Liver (tissue), 3 donors: ENCODE data around the gene UBASH3B.

Experiments
- ATF3 ChIP-seq: IDR thresholded peaks from 2 replicates; pipeline ENCODE4 v1.6.1; 2016; ENCODE audit warnings: antibody characterized with exemption
- CTCF ChIP-seq: fragments of 150-350 bp; IDR thresholded peaks from 2 replicates; pipeline ENCODE4 v1.5.1; 2017; ENCODE audit warnings: improper control_type of control experiment, low read depth, low read length; ENCODE audit not compliant: missing input control
- EGR1 ChIP-seq, 2 donors: IDR thresholded peaks; 2 replicates each; pipeline ENCODE4 v1.6.1; 2016 to 2018; ENCODE audit warnings: antibody characterized with exemption in 2 of 2, low read depth in 2 of 2
- FOXA1 ChIP-seq: IDR thresholded peaks from 2 replicates; pipeline ENCODE4 v1.6.1; 2016; ENCODE audit warnings: antibody characterized with exemption
- FOXA2 ChIP-seq: IDR thresholded peaks from 2 replicates; pipeline ENCODE4 v1.6.1; 2016; ENCODE audit warnings: antibody characterized with exemption
- GABPA ChIP-seq, 2 donors: IDR thresholded peaks in 1 of 2; conservative IDR thresholded peaks in 1 of 2; 2 replicates each; pipeline ENCODE4 v1.6.1; 2016; ENCODE audit warnings: antibody characterized with exemption in 2 of 2, mild to moderate bottlenecking in 1 of 2, moderate library complexity in 1 of 2
- JUND ChIP-seq, 2 donors: IDR thresholded peaks; 2 replicates each; pipeline ENCODE4 v1.6.1; 2016; ENCODE audit warnings: antibody characterized with exemption in 2 of 2
- MAX ChIP-seq: IDR thresholded peaks from 2 replicates; pipeline ENCODE4 v1.6.1; 2016; ENCODE audit warnings: antibody characterized with exemption
- RAD21 ChIP-seq, 2 donors: IDR thresholded peaks; 2 replicates each; pipeline ENCODE4 v1.6.1; 2016; ENCODE audit warnings: antibody characterized with exemption in 2 of 2, mild to moderate bottlenecking in 2 of 2
- REST ChIP-seq: IDR thresholded peaks from 2 replicates; pipeline ENCODE4 v1.6.1; 2016; ENCODE audit warnings: antibody characterized with exemption, mild to moderate bottlenecking
- SP1 ChIP-seq: IDR thresholded peaks from 2 replicates; pipeline ENCODE4 v1.6.1; 2018; ENCODE audit warnings: antibody characterized with exemption, mild to moderate bottlenecking
- TAF1 ChIP-seq: conservative IDR thresholded peaks from 2 replicates; pipeline ENCODE4 v1.6.1; 2016; ENCODE audit warnings: antibody characterized with exemption, mild to moderate bottlenecking
- YY1 ChIP-seq: IDR thresholded peaks from 2 replicates; pipeline ENCODE4 v1.6.1; 2016; ENCODE audit warnings: antibody characterized with exemption, mild to moderate bottlenecking
- ZBTB33 ChIP-seq: IDR thresholded peaks from 2 replicates; pipeline ENCODE4 v1.6.1; 2016; ENCODE audit warnings: antibody characterized with exemption
- donor health status: healthy.
- donor health status: healthy.

GRCh38 chr11:122711831-122712381, 56.4 kb downstream of the UBASH3B start:
- TF ChIP-seq CTCF (no peak), MAX (no peak), SP1 (no peak), YY1 (no peak), REST (no peak), TAF1 (no peak), EGR1 (IDR thresholded peaks at IDR 0.05; ENCODE audit: low read depth in 2 of 2) (no peak), GABPA (IDR thresholded peaks at IDR 0.05 in 1 of 2, conservative IDR thresholded peaks at IDR 0.05 in 1 of 2) (no peak), RAD21 (IDR thresholded peaks at IDR 0.05) (peak in 1 of 2 donors; percentile 9), ATF3 (no peak), ZBTB33 (no peak), JUND (IDR thresholded peaks at IDR 0.05) (no peak), FOXA2 (no peak), FOXA1 (no peak)
